Activated naive CD4-positive, alpha-beta T cell treated with anti-CD3 and anti-CD28 coated beads, Interleukin-2, amount 50 U/mL, for 72 hours (primary cell): ENCODE results near the gene THEM5. TPM values are rescaled to one million over a fixed set of nuclear protein-coding genes. Genes with fewer than 3 reads are reported as not detected.
A peak's percentile ranks its signal among the peaks of the same experiment; 100 is the strongest.

ENCODE experiments used
- ATAC-seq, 2 donors: fragments of 150-1000 bp; cut with Tn5 transposase; 2 replicates each; pipeline ENCODE4 v1.10.0; 2021; ENCODE audit warnings: mild to moderate bottlenecking in 2 of 2, moderate library complexity in 2 of 2
- DNase-seq, 2 donors: peaks; one replicate each; pipeline ENCODE4 v3.0.0; 2021 to 2022; ENCODE audit warnings: low spot score in 2 of 2
- H3K27ac Mint-ChIP-seq, 2 donors: one replicate each; pipeline ENCODE4 v1.8.0; 2022; ENCODE audit warnings: mild to moderate bottlenecking in 2 of 2, mixed read lengths in 2 of 2
- H3K36me3 Mint-ChIP-seq, 2 donors: one replicate each; pipeline ENCODE4 v1.8.0; 2022; ENCODE audit warnings: mixed read lengths in 2 of 2
- H3K9me3 Mint-ChIP-seq, 2 donors: one replicate each; pipeline ENCODE4 v1.8.0; 2022; ENCODE audit warnings: mixed read lengths in 2 of 2
- total RNA-seq, 2 donors: library from RNA; stranded (reverse); gene quantifications; one replicate each; pipeline ENCODE4 v1.2.3, GENCODE V29; 2022

The THEM5 gene
- total RNA-seq, 2 donors from 2014 or later: not detected

DNA sequence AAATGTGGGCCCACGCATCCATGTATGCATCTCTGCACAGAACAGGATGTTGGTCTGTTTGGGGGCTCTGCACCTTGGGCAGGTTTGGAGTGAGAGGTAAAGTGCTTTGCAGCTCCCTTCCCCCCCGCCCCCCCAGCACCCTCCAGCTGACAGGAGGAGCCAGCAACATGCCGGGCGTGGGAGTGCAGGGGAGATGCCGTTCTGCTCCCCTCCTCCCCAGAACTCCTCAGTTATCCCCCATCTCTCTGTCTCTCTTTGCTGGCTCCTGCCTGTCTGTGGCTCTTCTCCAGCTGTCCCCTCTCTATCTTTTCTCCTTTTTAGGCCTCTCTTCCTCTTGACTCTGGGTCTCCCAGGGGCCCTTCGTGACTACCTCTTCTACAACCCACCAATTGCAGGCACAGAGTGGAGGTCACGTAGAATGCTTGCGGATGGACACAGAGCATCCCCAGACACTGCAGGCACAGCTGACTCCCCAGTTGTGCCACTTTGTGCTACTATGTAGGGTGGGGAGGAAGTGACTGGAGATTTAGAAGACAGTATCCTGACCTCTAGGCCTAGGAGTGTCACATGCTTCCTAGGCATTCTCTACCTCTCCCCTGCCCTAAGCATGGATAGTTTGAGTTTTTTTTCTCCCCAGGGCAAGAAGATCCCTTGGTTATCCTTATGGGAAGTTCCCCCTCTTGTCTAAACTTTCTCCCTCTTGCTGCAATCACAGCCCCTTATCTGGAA lies 20.2 kb downstream of the THEM5 start:
- H3K27ac Mint-ChIP-seq: no peak overlapping the region
- H3K9me3 Mint-ChIP-seq: no peaks in the 10 kb centered on the region
- H3K36me3 Mint-ChIP-seq: peaks cover 4 to 6% of the 10 kb centered on the region in 2 donors
- DNase-seq (no peak), ATAC-seq (no peak)

DNA sequence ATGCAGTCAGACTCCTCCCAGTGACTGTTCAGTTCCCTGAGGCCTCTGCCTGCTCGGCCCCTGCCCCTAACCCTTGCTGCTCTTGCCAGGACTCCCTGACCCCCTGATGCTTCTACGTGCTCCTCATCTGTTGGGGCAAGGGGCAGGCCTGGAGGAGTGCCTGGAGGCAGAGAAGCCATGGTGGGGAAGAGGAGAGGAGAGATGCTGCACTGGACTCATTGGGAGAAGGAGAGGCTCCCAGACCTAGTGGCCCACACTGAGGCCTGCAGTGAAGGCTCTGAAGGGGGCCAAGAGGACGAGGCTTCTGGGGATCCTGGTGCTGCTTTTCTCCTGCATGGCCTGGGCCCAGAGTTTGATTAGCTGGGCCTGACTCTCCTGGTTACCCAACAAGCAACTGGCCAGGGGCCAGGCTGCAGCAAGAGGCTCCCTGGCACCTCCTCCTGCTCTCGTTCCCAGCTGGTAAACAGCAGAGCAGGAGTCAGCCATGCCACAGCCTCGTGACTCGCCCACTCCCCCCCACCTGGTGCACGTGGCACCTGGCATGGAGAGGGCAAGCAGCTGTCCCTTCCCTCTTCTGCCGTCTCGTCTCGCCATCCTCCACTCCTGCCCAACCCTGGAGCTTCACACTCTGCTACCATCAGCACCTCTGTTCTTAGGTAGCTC lies 21.1 kb downstream of the THEM5 start:
- Mint-ChIP-seq H3K36me3 (peaks cover 2% of the 10 kb centered on the region in 2 donors), H3K9me3 (no peaks in the 10 kb centered on the region), H3K27ac (peak overlapping the region in 1 of 2 donors; percentile 54)
- DNase-seq: no peak
- no peak for ATAC-seq

DNA sequence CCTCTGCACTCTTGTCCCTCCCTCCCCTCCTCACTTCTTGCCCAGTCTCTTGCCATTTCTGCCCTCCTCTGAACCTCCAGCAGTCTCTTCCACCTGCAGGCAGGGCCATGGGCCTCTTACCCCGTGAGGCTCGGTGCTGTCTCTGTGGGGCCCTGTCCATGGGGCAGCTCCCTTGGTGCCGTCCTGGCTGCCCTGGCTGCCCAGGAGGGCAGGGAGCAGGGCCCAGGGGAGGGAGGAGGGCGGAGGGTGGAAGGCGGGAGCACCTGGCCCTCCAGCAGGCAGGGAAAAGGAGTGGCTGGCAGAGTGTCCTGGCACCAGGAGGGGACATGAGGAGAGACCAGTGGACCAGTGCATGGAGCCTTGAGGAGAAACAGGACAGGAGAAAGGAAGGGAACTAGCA lies 21.9 kb downstream of the THEM5 start, which contains the start of gene RORC:
Gene RORC, minus strand, starts transcription at position 198 of the 400 bp plus-strand sequence. Its CDS starts 38 bp downstream, at position 160.
- H3K36me3 Mint-ChIP-seq: no peaks in the 10 kb centered on the region
- DNase-seq (no peak), ATAC-seq (no peak)
- peak within 1 kb of the TSS; percentile 54 to 58 for H3K27ac Mint-ChIP-seq
- no peaks in the 10 kb centered on the region for H3K9me3 Mint-ChIP-seq

DNA sequence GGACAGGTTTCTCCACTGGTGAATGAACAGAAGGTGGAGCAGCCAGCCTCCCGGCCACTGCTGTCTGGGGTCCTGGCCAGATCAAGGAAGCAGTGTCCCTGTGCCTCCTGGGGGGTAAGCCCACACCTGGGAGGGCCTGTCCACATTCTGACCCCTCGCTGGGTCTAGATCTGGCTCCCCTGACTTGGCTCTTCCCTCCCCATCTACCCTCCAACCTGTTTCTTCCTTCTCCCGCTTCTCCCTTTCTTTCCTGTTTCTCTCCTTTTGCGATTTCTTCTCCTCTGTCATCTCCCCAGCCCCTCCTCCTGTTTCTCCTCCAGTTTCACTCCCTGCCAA lies 22.3 kb downstream of the THEM5 start:
- peak overlapping the region in 1 of 2 donors; percentile 58 for H3K27ac Mint-ChIP-seq
- DNase-seq: no peak
- ATAC-seq: no peak
- H3K9me3 Mint-ChIP-seq: no peaks in the 10 kb centered on the region
- no peaks in the 10 kb centered on the region for H3K36me3 Mint-ChIP-seq

DNA sequence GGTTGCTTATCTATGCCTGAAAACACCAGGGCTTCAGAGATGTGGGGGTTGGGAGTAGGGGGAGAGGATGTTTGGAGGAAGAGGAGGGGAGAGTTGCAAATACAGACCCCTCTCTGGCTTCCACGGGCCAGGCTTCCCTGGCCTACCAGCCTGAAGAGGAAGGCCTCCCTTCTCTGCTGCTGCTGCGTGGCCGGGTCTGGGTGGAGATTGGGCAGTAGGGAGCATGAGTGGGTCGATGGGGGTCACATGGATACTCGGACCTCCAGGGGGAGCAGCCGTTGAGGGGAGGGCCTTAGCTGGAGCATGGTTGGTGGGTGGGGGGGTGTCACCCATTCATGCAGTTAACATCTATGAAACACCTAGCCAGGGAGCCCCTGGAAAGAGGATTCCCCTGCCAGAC lies 23.5 kb downstream of the THEM5 start:
- Mint-ChIP-seq H3K27ac (peak overlapping the region; percentile 70 to 89), H3K36me3 (no peaks in the 10 kb centered on the region), H3K9me3 (no peaks in the 10 kb centered on the region)
- DNase-seq (no peak), ATAC-seq (no peak)

DNA sequence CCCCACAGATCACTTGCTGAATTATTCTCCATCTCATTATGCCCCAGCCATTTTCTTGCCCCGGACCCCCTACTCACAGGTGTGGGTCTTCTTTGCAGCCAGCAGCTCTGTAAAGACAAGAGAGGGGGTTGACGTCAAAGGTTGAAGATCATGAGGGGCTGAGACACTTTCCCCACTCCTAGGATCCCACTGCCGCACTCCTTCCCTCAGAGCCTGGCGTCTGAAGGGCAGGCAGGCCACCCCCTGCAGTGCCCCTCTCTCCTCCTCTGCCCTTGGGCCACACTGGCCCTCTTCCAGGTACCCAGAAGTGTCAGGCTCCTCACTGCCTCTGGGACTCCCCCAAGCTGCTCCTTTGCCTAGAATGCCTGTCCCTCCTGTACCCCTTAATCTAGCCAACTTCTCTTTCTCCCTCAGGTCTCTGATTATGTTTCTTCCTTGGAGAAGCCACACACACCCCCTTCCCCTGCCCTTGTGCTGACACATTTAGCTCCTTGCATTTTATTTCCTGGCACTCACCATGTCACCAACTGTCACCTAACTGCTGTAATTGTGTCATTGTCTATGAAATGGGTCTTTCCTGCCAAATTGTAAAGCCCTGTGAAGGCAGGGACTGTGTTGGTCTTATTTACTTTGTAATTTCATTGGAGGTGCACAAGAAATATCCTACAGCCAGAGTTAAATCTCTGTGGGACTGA lies 24.0 kb downstream of the THEM5 start:
- H3K9me3 Mint-ChIP-seq: no peaks in the 10 kb centered on the region
- peak overlapping the region; percentile 70 to 89 for H3K27ac Mint-ChIP-seq
- no peaks in the 10 kb centered on the region for H3K36me3 Mint-ChIP-seq
- ATAC-seq: peak; percentile 15 to 30
- DNase-seq: no peak

DNA sequence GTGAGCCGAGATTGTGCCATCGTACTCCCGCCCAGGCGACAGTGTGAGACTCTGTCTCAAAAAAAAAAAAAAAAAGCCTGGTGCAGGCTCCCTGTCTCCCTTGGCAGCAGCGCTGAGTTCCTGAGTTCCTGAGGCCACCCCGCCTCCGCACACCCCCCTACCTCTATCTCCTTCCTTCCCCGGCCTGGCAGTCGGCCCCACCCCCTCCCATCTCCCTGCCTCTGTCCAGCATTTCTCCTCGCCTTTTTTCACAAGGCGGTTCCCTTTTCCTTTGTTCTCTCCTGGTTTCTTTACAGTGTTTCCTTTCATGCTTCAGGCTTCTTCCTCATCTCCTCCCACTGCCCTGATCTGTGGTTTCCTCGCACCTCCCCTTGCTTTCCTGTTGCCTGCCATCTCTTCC lies 24.6 kb downstream of the THEM5 start:
- ATAC-seq (peak in 1 of 2 donors; percentile 9), DNase-seq (no peak)
- Mint-ChIP-seq H3K36me3 (no peaks in the 10 kb centered on the region), H3K27ac (peak overlapping the region; percentile 16 to 70), H3K9me3 (no peaks in the 10 kb centered on the region)

DNA sequence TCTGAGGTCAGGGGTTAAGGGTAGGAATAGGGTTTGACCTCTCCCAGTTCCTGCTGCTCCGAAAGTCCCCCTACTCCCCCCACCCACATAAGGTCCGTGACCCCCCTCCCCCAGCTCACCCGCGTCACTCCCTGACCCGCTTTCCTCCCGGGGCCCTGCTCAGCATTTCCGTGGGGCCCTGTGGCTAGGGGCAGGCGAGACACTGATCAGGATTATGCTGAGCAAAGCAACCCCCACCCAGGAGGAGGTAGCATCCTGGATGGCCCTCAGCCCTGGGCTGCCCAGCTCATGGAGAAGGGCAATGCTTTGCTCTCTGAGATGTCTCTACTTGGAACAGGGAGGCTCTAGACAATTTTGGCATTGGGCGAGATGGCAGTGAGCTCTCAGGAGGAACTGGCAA lies 25.7 kb downstream of the THEM5 start:
- Mint-ChIP-seq H3K36me3 (no peaks in the 10 kb centered on the region), H3K9me3 (no peaks in the 10 kb centered on the region), H3K27ac (peak overlapping the region; percentile 65 to 70)
- no peak for DNase-seq
- ATAC-seq: no peak

DNA sequence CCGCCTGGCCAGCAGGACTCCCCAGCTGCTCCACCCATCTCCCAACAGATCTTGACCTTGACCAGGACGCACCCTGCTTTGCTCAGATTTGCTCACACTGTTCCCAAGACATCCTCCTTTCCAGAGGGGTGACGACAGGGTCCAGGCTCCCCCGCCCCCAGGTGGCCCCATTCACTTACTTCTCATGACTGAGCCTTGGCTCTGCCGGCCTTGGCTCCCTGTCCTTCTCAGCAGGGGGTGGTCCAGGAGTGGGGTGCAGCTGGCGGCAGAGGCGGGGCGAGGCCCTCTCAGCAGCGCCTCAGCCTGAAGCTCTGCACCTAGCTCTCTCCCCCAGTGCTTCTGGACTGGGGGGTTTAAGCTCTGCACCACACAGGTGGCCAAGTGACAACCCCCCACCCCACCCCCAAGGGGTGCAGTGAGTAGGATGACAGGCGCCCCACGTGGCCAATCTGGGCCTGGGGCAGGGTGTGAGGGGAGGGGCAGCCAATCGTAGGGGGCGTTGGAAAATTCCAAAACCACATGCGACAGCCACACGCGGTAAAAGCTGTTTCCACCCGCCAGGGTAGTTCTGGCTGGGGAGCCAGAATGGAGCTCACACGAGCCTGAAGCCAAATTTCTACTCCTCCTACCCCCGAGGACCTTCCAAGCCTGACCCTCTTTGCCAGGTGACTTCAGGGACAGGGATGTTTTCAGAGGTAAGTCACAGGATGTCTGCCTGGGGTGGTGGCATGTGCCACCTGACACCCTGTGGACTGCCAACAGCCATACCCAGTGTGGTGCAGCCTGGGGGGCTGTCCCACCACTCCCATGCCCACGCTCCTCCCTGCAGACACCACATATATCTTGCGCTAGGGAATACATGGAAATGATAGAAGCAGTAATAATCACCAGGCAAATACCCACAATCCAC lies 27.5 kb downstream of the THEM5 start:
- peak overlapping the region in 1 of 2 donors; percentile 58 for H3K27ac Mint-ChIP-seq
- no peaks in the 10 kb centered on the region for H3K36me3 Mint-ChIP-seq
- ATAC-seq (peak in 1 of 2 donors; percentile 5), DNase-seq (no peak)
- H3K9me3 Mint-ChIP-seq: no peaks in the 10 kb centered on the region

DNA sequence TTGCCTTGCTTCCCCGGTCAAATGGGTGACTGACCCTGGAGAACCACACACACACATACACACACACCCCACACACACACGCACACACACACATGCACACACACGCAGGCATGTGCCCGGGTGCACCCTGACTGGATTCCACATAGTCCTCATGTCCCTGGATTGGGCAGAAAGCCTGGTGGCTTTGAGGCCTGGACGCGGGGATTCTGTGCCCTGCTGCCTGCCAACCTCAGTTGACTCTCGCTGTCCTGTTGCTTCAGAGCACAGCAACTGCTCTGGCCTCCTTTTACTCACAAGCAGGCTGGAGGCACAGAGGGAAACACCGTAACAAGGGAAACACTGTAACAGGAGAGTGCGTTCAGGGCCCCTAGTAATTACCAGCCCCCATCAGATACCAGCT lies 28.3 kb downstream of the THEM5 start:
- no peak for ATAC-seq
- Mint-ChIP-seq H3K36me3 (no peaks in the 10 kb centered on the region), H3K9me3 (no peaks in the 10 kb centered on the region), H3K27ac (peak overlapping the region in 1 of 2 donors; percentile 58)
- no peak for DNase-seq

DNA sequence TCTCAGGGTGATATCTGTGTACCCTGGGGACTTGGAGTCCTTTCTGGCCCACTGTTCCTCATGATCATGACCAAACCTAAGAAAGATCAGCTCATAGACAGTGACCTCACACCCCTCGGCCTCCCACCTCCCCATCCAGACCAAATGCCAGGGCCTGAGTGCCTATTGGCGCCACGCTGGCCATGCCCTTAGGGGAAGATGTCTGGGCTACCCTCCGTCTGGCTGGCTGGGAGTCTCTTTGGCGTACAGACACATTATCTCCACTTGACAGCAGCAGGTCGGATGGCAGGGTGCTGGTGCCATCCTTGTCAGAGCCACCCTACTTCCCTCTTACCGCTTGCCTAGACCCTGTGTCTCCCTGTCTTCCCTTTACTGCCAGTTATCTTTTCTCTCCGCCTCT lies 30.3 kb downstream of the THEM5 start:
- Mint-ChIP-seq H3K9me3 (no peaks in the 10 kb centered on the region), H3K27ac (peak overlapping the region in 1 of 2 donors; percentile 40), H3K36me3 (no peaks in the 10 kb centered on the region)
- ATAC-seq (no peak), DNase-seq (no peak)

DNA sequence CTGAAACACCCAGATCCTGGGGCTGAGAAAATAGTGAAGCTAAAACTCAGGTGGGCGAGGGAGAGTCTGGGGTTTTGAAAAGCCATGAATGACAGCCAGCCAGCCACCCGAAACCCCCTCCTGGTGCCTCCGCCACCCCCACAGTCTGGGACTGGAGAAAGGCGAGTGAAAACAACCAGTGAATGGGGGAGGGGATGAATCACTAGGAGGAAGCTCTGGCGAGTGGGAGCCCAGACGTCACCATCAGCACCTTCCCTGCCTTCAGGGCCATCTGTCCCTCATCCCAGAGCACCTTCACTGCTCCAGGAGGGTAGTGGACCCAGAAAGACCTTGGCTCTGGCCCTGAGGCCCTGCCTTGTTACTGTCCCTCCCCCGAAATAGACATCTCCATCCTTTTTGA lies 31.1 kb downstream of the THEM5 start:
- ATAC-seq: peak; percentile 42 to 59
- H3K27ac Mint-ChIP-seq: peak overlapping the region; percentile 46 to 68
- H3K9me3 Mint-ChIP-seq: no peaks in the 10 kb centered on the region
- no peaks in the 10 kb centered on the region for H3K36me3 Mint-ChIP-seq
- no peak for DNase-seq

DNA sequence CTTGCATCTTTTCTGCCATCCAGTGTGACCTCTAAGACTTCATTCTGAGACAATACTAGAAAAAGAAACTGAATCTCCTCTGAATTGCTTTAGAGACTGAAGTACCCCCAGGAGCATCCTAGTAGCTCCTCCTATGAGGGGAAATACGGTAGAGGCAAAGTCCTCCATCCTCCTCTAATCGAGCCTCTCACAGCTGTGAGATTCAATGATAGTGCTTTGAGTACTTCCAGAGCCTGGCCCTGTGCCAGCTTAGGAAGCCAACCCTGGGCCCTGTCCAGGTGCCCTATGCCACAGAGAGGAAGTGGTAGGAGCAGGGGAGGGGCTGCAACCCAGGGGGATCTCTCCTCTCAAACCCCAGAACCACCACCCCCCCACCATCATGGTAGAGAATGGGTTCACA lies 32.6 kb downstream of the THEM5 start:
- DNase-seq (no peak), ATAC-seq (peak; percentile 5 to 32)
- H3K36me3 Mint-ChIP-seq: no peaks in the 10 kb centered on the region
- H3K9me3 Mint-ChIP-seq: no peaks in the 10 kb centered on the region
- H3K27ac Mint-ChIP-seq: peak overlapping the region; percentile 63 to 78

DNA sequence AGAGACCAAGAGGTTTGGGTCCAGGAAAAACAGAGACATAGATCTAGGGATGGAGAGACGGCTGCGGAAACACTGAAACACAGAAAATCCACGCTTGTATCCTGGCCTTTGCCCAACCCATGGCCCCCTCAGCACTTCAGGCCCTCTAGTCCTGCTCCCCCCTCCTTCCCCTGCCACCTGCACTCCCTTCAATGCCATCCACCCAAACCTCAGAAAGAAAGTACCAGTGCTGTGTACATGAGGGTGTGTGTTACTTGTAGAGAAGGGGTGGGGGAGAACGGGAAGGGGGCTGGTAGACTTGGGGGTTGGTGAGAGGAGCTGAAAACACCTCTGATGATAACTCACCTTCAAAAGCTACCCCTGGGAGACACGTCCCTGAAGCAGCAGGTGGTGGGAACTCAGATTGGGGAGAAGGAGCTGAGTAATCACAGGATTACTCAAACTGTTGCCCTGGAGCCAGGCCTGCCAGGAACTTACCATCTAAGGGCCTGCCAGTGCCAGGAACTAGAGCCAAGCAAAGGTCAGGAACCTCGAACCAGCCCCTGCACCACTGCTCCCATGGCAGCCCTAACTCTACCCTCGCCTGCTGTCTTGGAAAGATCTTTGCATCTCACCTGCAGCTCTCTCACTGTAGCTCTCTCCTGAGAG lies 33.4 kb downstream of the THEM5 start:
- DNase-seq (no peak), ATAC-seq (peak; percentile 80 to 84)
- Mint-ChIP-seq H3K36me3 (no peaks in the 10 kb centered on the region), H3K9me3 (no peaks in the 10 kb centered on the region), H3K27ac (peak overlapping the region; percentile 63 to 78)

DNA sequence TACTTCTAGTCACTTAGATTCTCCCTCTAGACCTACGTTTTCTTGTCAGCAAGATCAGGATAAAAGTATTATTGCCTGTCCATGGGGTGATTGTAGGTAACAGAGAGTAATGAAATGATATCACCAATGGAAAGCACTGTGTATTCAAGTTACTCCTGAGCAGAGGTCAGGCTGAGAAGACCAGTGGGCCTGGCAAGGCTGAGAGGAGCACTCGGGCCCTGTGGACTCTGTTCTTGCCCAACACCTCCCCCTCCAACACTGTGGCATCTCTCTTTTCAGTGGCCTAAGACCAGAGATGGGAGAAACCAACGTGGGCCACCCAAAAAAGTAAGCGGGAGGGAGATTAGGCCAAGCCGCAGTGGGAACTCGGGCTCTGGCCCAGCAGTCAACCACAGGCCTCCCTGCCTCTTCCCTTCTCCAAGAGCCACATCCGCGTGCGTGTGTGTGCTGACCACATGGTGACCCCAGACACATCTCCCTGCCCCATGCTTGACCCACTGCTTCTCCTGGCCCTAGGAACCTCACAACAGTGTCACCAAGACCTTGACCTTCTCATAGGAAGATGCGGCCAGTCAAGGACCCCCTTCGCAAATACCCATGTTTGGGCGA lies 34.2 kb downstream of the THEM5 start:
- DNase-seq (no peak), ATAC-seq (no peak)
- Mint-ChIP-seq H3K36me3 (no peaks in the 10 kb centered on the region), H3K27ac (peak overlapping the region; percentile 17 to 63), H3K9me3 (no peaks in the 10 kb centered on the region)

DNA sequence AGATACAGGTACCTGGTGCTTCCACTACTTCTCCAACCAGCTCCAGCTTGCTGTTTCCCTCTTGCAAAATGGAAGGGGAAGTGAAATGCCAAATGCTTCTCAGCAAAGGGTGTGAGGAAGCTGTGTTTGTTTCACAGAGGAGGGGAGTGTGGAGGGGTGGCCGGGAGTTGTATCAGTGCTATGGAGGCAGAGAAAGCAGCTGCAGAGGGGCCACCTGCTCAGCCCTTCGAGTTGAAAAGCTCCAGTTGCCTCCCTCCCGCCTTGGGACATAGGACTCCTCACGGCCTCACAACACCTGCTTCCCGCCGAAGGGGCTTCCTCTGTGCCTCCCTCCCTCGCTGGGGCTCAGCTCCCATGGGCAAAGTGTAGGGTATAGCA lies 36.2 kb downstream of the THEM5 start:
- no peak for ATAC-seq
- Mint-ChIP-seq H3K9me3 (no peaks in the 10 kb centered on the region), H3K36me3 (no peaks in the 10 kb centered on the region), H3K27ac (no peak overlapping the region)
- no peak for DNase-seq
